ENCODE measurements around the gene CWC22. TPM values are rescaled to one million over a fixed set of nuclear protein-coding genes. Genes with fewer than 3 reads are reported as not detected.
"Not testable (repeated sequence)": the region's sequence is repeated elsewhere in the genome, so short reads cannot be mapped to it uniquely, and the experiment has no call there.

Gene CWC22
- total RNA-seq (31.0 TPM), polyA plus RNA-seq (14.1 TPM)

DNA sequence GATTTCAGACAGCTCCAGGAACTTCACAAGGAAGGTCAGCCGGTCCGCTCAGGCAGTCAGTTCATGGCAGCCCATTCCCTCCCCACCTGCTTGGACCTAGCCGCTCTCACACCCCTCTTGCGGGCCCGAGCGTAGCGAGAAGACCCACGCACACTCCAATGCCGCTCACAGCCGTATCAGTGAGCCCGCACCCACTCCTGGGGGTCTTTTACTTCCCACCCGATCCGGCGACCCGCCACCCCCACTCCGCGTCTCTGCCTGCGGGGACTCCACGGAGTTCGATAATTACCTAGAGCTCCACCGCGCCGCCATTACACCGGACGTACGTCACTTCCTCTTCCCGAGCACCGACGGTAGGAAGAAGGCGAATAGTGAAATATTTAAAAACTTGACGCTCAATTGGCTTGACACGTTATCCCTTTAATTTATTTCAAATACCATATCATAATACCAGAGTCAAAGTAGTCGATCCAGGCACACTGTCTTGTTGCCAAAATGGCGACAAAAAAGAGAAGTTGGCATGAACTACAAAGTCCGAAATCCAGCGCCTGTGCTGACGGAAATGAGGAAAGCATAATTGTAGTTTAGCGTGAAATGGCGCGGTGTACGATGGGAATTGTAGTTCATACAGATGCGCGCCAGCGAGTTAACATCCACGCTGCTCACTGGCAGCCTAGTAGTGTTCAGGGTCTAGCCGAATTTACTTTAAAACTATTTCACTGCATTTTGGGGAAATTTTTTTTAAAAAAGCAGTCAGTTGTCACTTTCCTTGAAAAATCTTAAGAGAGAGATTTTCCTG lies at the start of gene CWC22:
TSS of gene CWC22 (minus strand) at position 517 of the 799 bp plus-strand sequence. CDS start 13,956 bp downstream, outside the sequence.
- H3K4me3 ChIP-seq (ENCODE audit: low read depth, low read length), result peak within 1 kb of the TSS; percentile 65
- H3K4me1 ChIP-seq (ENCODE audit: insufficient read depth), result no peaks in the 10 kb centered on the region
- under 1% methylated on average over 46 of the region's 46 CpGs for WGBS
- peak within 1 kb of the TSS; percentile 64 for H3K27ac ChIP-seq (ENCODE audit: low read depth)
- H3K36me3 ChIP-seq (ENCODE audit: insufficient read depth), result peaks cover 1% of the 10 kb centered on the region
- peak; percentile 94 for DNase-seq (ENCODE audit: extremely low spot score)

DNA sequence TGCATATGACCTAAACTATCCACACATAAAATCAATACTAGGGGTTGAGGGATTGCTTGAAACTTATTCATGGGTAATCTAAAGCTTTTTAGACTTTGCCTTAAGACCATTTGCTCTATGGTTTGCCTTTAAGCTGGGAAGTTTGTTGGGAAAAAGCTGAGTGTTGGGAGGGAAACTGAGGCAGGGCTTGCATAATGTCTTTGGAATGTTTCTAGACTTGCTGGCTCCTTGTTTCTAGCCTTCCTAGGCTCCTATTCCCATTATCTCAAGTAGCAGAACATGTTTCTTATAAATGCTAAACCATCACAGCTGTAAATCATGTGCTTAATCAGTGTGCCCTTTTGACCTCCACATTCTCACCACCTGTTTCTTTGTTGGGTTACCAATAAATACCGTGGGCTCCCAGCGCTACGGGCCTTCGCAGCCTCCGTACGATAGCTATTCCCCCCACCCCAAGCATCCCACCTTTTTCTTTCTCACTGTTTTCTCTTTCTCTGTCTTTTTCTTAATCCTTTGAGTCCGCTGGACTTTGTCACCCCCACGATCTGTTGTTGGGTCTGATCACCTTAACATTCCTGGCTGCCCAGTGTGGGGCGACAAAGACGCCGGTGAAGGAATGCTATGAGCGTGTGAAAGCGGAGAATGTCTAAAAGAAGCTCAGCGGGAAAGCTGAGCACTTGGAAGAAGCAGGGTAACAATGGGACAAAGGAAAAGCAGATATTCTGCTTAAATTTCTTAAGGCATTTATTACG lies 49.4 kb upstream of the CWC22 start:
- no peak for DNase-seq (ENCODE audit: extremely low spot score)
- WGBS, result 29% methylated on average over 15 of the region's 15 CpGs
- Histone ChIP-seq H3K4me3 (ENCODE audit: low read depth, low read length) (no peak overlapping the region), H3K36me3 (ENCODE audit: insufficient read depth) (no peaks in the 10 kb centered on the region), H3K27ac (ENCODE audit: low read depth) (no peak overlapping the region), H3K4me1 (ENCODE audit: insufficient read depth) (no peaks in the 10 kb centered on the region)

DNA sequence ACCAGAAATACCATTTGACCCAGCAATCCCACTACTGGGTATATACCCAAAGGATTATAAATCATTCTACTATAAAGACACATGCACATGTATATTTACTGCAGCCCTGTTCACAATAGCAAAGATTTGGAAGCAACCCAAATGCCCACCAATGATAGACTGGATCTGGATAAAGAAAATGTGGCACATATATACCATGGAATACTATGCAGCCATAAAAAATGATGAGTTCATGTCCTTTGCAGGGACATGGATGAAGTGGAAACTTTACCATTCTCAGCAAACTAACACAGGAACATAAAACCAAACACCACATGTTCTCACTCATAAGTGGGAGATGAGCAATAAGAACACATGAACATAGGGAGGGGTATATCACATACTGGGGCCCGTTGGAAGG lies 47.5 kb upstream of the CWC22 start:
- not testable (repeated sequence) for DNase-seq (ENCODE audit: extremely low spot score); H3K4me1 ChIP-seq (ENCODE audit: insufficient read depth); H3K27ac ChIP-seq (ENCODE audit: low read depth); H3K36me3 ChIP-seq (ENCODE audit: insufficient read depth); H3K4me3 ChIP-seq (ENCODE audit: low read depth, low read length)
- WGBS, result 83% methylated on average over 1 of the region's 1 CpG

DNA sequence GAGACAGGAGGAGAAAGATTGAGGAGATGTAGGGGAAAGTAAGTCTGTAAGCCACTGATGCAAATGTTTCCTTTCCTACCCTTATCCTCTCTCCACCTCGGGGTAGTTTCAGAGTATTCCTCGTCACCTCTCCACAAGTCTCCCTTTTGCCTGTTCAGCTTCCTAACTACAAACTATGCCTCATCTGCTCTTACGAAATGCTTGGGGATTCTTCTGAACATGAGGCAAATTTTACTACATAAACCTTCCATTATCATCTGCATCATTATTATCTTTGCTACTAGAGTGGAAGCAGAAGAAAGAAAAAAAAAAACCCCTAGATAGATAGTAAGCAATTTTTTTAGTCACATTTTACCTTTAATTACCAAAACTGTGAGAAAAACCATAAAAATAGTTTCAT lies 43.1 kb upstream of the CWC22 start:
- H3K36me3 ChIP-seq (ENCODE audit: insufficient read depth), result no peaks in the 10 kb centered on the region
- no peaks in the 10 kb centered on the region for H3K4me1 ChIP-seq (ENCODE audit: insufficient read depth)
- WGBS, result 69% methylated on average over 3 of the region's 3 CpGs
- no peak overlapping the region for H3K4me3 ChIP-seq (ENCODE audit: low read depth, low read length)
- DNase-seq (ENCODE audit: extremely low spot score), result no peak
- no peak overlapping the region for H3K27ac ChIP-seq (ENCODE audit: low read depth)

DNA sequence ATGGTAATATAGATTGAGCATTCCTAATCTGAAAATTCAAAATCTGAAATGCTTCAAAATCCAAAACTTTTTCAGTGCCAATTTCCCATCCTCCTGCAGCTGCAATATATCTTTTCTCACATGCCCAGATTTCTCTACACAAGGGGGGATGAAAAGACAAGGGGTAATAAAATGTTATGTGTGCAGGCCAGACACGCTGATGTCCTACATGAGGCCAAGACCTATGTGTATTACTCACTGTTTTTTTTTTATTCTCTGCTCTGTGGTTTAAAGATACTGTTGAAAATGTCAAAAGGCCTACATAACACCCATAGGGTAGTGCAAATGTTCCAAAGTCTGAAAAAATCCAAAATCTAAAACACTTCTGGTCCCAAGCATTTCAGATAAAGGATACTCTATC lies 41.2 kb upstream of the CWC22 start:
- H3K4me3 ChIP-seq (ENCODE audit: low read depth, low read length), result no peak overlapping the region
- H3K36me3 ChIP-seq (ENCODE audit: insufficient read depth), result no peaks in the 10 kb centered on the region
- H3K4me1 ChIP-seq (ENCODE audit: insufficient read depth), result no peaks in the 10 kb centered on the region
- DNase-seq (ENCODE audit: extremely low spot score), result no peak
- H3K27ac ChIP-seq (ENCODE audit: low read depth), result no peak overlapping the region
- 40% methylated on average over 1 of the region's 1 CpG for WGBS

DNA sequence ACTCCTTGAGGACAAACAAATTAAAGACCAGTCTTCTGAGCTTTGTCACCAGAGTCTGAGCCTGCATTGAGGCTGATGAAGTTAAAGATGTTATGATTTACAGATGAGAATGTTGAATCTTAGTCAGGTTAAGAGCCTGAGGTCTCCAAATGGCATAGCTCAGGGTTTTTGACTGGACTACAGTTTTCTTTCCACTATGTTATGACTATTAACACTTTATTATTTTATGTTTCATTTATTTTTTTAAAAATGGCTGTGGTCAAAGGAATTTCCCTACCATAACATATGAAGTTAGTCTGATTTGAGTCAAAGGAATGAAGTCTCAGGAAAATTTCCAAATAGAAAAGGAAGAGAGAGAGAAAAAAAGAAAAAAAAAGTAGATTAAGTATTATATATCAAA lies 39.7 kb upstream of the CWC22 start:
- Histone ChIP-seq H3K4me3 (ENCODE audit: low read depth, low read length) (no peak overlapping the region), H3K4me1 (ENCODE audit: insufficient read depth) (no peaks in the 10 kb centered on the region), H3K36me3 (ENCODE audit: insufficient read depth) (no peaks in the 10 kb centered on the region), H3K27ac (ENCODE audit: low read depth) (no peak overlapping the region)
- no peak for DNase-seq (ENCODE audit: extremely low spot score)

DNA sequence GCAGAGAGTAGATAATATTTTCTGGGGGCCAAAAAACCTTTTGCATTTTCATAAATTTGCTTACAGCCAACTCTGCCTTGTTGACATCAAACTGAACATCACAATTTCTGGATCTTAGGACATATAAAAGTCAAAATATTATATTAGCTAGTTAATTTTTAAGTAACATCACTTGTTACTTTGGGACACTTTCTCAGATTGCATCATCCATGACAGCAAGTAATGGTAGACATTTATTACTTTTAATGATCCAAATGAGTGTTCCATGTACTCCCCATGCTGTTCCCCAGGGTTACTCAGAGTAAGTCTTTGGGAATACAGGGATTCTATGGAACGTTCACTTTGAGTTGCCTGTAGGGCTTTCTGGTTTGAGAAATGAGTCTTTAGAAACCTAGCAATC lies 39.1 kb upstream of the CWC22 start:
- WGBS, result 90% methylated on average over 1 of the region's 1 CpG
- no peak overlapping the region for H3K4me3 ChIP-seq (ENCODE audit: low read depth, low read length)
- H3K36me3 ChIP-seq (ENCODE audit: insufficient read depth), result no peaks in the 10 kb centered on the region
- no peaks in the 10 kb centered on the region for H3K4me1 ChIP-seq (ENCODE audit: insufficient read depth)
- H3K27ac ChIP-seq (ENCODE audit: low read depth), result no peak overlapping the region
- DNase-seq (ENCODE audit: extremely low spot score), result no peak

DNA sequence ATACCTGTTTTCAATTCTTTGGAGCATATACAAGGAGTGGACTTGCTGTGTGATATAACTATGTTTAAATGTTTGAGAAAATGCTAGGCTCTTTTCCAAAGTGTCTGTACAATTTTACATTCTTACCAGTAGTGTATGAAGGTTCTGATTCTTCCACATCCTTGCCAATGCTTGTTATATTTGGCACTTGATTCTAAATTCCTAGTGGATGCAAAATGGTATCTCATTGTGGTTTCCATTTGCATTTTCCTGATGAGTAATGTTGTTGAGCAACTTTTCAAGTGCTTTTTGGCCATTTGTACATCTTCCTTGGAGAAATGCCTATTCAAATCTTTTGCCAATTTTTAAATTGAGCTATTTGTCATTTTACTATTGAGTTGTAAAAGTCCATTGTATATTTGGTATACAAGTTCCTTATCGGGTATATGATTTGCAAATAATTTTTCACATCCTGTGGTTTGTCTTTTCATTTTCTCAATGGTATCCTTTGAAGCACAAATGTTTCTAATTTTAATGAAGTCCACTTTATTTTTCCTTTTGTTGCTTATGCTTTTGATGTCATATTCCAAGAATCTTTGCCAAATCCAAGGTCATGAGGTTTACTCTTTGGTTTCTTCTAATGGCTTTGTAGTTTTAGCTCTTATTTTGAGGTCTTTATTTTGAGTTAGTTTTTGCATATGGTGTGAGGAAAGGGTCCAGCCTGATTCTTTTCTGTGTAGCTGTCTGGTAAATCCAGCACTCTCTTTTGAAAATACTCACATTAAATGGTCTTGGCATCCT lies 33.2 kb upstream of the CWC22 start:
- no peak for DNase-seq (ENCODE audit: extremely low spot score)
- H3K36me3 ChIP-seq (ENCODE audit: insufficient read depth), result no peaks in the 10 kb centered on the region
- WGBS, result 80% methylated on average over 1 of the region's 1 CpG
- no peaks in the 10 kb centered on the region for H3K4me1 ChIP-seq (ENCODE audit: insufficient read depth)
- no peak overlapping the region for H3K4me3 ChIP-seq (ENCODE audit: low read depth, low read length)
- no peak overlapping the region for H3K27ac ChIP-seq (ENCODE audit: low read depth)

DNA sequence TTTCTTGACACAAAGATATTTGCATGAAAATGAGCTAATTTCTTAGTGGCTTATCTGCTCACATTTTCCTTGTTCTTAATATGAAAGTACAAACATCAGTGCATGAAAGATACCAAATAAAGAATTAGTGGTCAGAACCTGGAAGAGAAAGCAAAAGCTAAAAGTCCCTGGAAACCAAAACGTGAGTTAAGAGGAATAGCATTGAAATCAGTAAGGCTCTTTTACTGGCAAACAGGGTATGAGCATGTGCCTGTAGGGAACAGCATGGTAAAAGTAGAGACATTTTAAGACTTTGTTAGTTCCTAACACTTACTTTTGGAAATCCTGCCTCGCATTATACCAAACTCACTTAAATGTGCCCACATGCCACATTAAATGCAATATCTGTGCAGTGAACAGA lies 31.9 kb upstream of the CWC22 start:
- 68% methylated on average over 2 of the region's 2 CpGs for whole genome bisulfite sequencing
- Histone ChIP-seq H3K4me1 (ENCODE audit: insufficient read depth) (no peaks in the 10 kb centered on the region), H3K4me3 (ENCODE audit: low read depth, low read length) (no peak overlapping the region), H3K27ac (ENCODE audit: low read depth) (no peak overlapping the region), H3K36me3 (ENCODE audit: insufficient read depth) (no peaks in the 10 kb centered on the region)
- DNase-seq (ENCODE audit: extremely low spot score), result no peak

DNA sequence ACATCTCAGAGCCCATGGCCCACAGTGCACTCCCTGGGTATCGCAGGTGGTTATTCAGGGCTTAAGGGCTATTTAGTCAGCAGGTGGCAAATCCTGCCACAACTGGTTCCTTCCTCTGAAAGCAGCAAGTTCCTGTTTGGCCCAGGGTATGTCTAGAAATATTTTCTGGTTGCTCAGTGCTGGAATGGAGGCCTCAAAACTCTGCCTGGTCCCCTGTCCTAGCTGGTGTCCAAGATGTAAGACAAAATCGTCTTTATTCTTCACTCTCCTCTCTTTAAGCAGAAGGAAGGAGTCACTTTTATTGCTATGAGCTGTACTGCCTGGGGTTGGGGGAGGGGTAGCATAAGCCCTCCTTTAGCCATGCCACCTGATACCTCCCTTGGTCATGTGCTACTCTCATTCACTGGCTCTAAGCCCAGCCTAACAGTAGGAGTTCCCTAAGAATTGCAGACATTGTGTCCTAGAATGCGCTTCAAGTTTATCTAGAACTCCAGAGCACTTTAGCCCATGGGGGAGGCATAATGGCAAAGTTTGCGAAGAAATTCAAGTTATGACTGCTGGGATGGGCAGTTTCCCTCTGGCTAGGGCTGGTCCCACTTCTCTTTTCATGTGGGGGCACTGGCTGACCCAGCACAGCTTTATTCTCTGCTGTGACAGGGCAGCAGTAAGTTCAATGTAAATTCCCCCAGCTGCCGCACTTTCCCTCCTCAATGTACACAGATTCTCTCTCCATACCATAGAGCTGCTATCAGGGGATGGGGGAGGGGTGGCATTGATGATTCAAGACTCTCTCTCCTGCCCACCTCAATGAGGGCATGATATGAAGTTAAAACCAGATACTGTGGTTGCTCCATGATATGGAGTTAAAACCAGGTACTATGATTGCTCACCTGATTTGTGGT lies 27.1 kb upstream of the CWC22 start:
- 70% methylated on average over 5 of the region's 5 CpGs for WGBS
- no peak for DNase-seq (ENCODE audit: extremely low spot score)
- no peak overlapping the region for H3K4me3 ChIP-seq (ENCODE audit: low read depth, low read length)
- no peaks in the 10 kb centered on the region for H3K4me1 ChIP-seq (ENCODE audit: insufficient read depth)
- no peak overlapping the region for H3K27ac ChIP-seq (ENCODE audit: low read depth)
- H3K36me3 ChIP-seq (ENCODE audit: insufficient read depth), result no peaks in the 10 kb centered on the region

DNA sequence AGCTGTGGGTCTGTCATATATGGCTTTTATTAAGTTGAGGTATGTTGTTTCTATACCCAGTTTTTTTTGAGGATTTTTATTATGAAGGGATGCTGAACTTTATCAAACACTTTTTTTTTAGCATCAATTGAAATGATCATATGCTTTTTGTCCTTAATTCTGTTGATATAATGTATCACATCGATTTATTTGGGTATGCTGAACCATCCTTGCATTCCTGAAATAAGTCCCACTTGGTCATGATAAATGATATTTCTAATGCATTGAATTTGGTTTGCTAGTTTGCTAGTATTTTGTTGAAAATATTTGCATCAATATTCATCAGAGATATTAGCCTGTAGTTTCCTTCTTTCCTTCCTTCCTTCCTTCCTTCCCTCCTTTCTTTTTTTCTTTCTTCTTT lies 22.5 kb upstream of the CWC22 start:
- H3K27ac ChIP-seq (ENCODE audit: low read depth), result no peak overlapping the region
- no peak overlapping the region for H3K4me3 ChIP-seq (ENCODE audit: low read depth, low read length)
- DNase-seq (ENCODE audit: extremely low spot score), result no peak
- 68% methylated on average over 1 of the region's 1 CpG for WGBS
- no peaks in the 10 kb centered on the region for H3K4me1 ChIP-seq (ENCODE audit: insufficient read depth)
- no peaks in the 10 kb centered on the region for H3K36me3 ChIP-seq (ENCODE audit: insufficient read depth)

DNA sequence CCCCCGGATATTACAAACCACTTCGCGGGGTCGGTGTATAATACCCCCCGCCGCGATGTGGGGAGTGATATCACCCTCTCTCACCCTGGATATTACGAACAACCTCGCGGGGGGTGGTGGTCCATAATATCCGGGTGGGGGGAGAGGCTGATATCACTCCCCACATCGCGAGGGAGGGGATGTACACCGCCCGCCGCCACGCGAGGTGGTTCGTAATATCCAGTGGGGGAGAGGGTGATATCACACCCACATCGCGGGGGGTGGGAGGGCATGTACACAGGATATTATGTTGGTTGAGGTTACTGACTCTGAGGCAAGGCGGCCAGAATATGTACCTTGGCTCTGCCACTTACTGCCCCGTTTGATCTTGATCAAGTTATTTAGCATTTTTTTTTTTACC lies 14.8 kb upstream of the CWC22 start:
- Histone ChIP-seq H3K36me3 (ENCODE audit: insufficient read depth) (no peaks in the 10 kb centered on the region), H3K4me3 (ENCODE audit: low read depth, low read length) (no peak overlapping the region), H3K4me1 (ENCODE audit: insufficient read depth) (no peaks in the 10 kb centered on the region), H3K27ac (ENCODE audit: low read depth) (no peak overlapping the region)
- WGBS, result 94% methylated on average over 23 of the region's 23 CpGs
- DNase-seq (ENCODE audit: extremely low spot score), result no peak

DNA sequence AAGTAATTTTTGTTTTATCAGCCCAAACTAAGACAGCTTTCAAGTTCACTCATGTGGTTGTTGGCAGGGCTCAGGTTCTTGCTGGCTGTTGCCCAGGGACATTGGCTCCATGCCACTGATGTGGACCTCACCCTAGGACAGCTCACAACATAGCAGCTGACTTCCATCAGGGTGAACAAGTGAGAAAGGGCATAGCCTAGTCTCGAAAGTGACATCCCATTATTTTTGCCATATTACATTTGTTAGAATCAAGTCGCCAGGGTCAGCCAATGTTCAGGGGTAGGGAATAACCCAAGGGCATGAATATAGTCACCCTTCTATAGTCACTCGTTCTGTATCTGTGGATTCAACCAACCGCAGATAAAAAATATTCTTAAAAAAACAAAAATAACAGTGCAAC lies 10.7 kb upstream of the CWC22 start:
- Histone ChIP-seq H3K4me3 (ENCODE audit: low read depth, low read length) (no peak overlapping the region), H3K27ac (ENCODE audit: low read depth) (no peak overlapping the region), H3K4me1 (ENCODE audit: insufficient read depth) (no peaks in the 10 kb centered on the region), H3K36me3 (ENCODE audit: insufficient read depth) (no peaks in the 10 kb centered on the region)
- 62% methylated on average over 4 of the region's 4 CpGs for WGBS
- DNase-seq (ENCODE audit: extremely low spot score), result no peak
